Adrenal gland (tissue), 12 donors: ENCODE results near the gene ZNF319. TPM values are rescaled to one million over a fixed set of nuclear protein-coding genes. Genes with fewer than 3 reads are reported as not detected.
"Not testable (repeated sequence)": the region's sequence is repeated elsewhere in the genome, so short reads cannot be mapped to it uniquely, and the experiment has no call there.

Experiments
- DNase-seq, 7 donors: peaks; one replicate each; pipeline ENCODE4 v3.0.0-alpha.2; 2019 to 2020
- H3K27ac ChIP-seq, 5 donors: fragments of 200-600 bp; sonication (generic) in 4 of 5; 1 replicate in 3 of 5; 2 replicates in 2 of 5; pipeline versions ENCODE4 v1.5.1 to v1.8.0; 2016 to 2020; ENCODE audit warnings: mild to moderate bottlenecking in 1 of 5
- H3K27me3 ChIP-seq: fragments of 200-600 bp; 2 replicates; pipeline ENCODE4 v1.8.0; 2021
- H3K36me3 ChIP-seq, 2 donors: fragments of 200-600 bp; replicated peaks in 1 of 2; 1 replicate in 1 of 2; 2 replicates in 1 of 2; pipeline versions ENCODE4 v1.5.1 to v1.8.0; 2018 to 2022
- H3K4me1 ChIP-seq, 2 donors: fragments of 200-600 bp; replicated peaks in 1 of 2; 1 replicate in 1 of 2; 2 replicates in 1 of 2; pipeline versions ENCODE4 v1.5.1 to v1.8.0; 2018 to 2021
- H3K4me3 ChIP-seq, 4 donors: fragments of 200-600 bp; sonication (generic) in 3 of 4; one replicate each; pipeline ENCODE4 v1.5.1; 2016 to 2018
- H3K9me3 ChIP-seq, 3 donors: fragments of 200-600 bp; sonication (generic) in 1 of 3; replicated peaks in 1 of 3; 1 replicate in 2 of 3; 2 replicates in 1 of 3; pipeline versions ENCODE4 v1.5.1 to v1.8.0; 2016 to 2021
- POLR2A ChIP-seq, 2 donors: fragments of 450-650 bp; IDR thresholded peaks; one replicate each; pipeline ENCODE4 v1.6.1; 2017; ENCODE audit warnings: antibody characterized with exemption in 2 of 2, mild to moderate bottlenecking in 2 of 2, moderate library complexity in 1 of 2
- WGBS, 4 donors: extraction: QIAGEN DNeasy Blood & Tissue Kit in 2 of 4; methylation state at CpG; one replicate each; pipeline versions ENCODE4 v1.1.5 to v1.1.7; 2013 to 2017; 5-methylcytosine and 5-hydroxymethylcytosine counted together
- intact Hi-C, 2 donors: fragments of 100-400 bp; cut with DNase I; formaldehyde crosslinking; loops; one replicate each; pipeline versions ENCODE4 v1.14.1 to v1.15.0; 2022 to 2023
- polyA plus RNA-seq, 3 donors: library from polyadenylated mRNA; stranded (reverse); fragments of 200-250 nt in 2 of 3; fragments of 350-450 nt in 1 of 3; fragmentation: Illumina TruSeq in 1 of 3; extraction: RNeasy Lipid Tissue Mini Kit (QIAGEN cat#74804) in 1 of 3; gene quantifications; one replicate each; pipeline ENCODE4 v1.2.3, GENCODE V29; 2013 to 2014
- total RNA-seq, 9 donors: library from RNA; depleted of rRNA in 4 of 9; stranded (reverse); fragments of >200 nt in 4 of 9; fragments of 120-200 nt in 1 of 9; fragmentation: NEBNext Ultra II Directional in 1 of 9; extraction: Animal tissue kit (Norgen Biotek cat#: 25700) in 1 of 9; gene quantifications; one replicate each; pipeline versions ENCODE4 v1.1.0 to v1.2.4, GENCODE V29; 2013 to 2023
- TF ChIP-seq, protein P1 (sequence below), 6 experiments: fragments of 450-650 bp in 4 of 6; fragments of 200-600 bp in 2 of 6; sonication (generic) in 1 of 6; IDR thresholded peaks; 1 replicate in 5 of 6; 2 replicates in 1 of 6; pipeline versions ENCODE4 v1.5.1 to v1.8.0; 2016 to 2021; ENCODE audit warnings: antibody characterized with exemption in 6 of 6, mild to moderate bottlenecking in 2 of 6, moderate library complexity in 1 of 6
- donor health status: healthy with polysubstance abuse.
- donor health status: Bipolar disorder and iron deficiency.
- donor health status: DM: yes; HTN: yes; CAD: no.
- donor health status: DM: no; HTN: no; CAD: no.
- donor health status: DM: no; HTN: no; CAD: no.
- donor health status: DM: yes; HTN: yes; CAD: no.

Gene ZNF319
- total and polyA plus RNA-seq, 12 donors, result 2.3 to 17.9 (median 8.9) TPM

DNA sequence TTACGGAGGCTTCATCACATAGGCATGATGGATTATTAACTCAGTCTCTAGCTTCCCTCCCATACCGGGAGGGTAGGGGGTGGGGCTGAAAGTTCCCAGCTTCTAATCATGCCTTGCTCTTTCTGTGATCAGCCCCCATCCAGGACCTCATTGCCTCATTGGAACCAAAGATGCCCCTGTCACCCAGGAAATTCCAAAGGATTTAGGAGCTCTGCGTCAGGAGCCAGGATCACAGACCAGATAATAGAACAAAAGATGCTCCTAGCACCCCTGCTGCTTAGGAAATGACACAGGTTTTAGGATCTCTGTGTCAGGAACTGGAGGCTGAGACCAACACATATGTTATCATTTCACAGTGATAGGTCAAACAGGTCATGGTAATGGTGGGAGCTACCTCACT is 10.4 kb upstream of the ZNF319 start:
- no peak overlapping the region for H3K27ac ChIP-seq
- H3K9me3 ChIP-seq, result no peaks in the 10 kb centered on the region
- no peak overlapping the region for H3K4me3 ChIP-seq
- DNase-seq, result no peak
- H3K4me1 ChIP-seq, result peaks cover 4 to 5% of the 10 kb centered on the region in 2 donors
- intact Hi-C loops, result no loop called here
- 85 to 88% (median 86%) methylated on average over 3 of the region's 3 CpGs for WGBS, 4 donors
- no peaks in the 10 kb centered on the region for H3K27me3 ChIP-seq
- H3K36me3 ChIP-seq, result peaks cover 0 to 36% of the 10 kb centered on the region in 2 donors
- TF ChIP-seq, protein P1, sequence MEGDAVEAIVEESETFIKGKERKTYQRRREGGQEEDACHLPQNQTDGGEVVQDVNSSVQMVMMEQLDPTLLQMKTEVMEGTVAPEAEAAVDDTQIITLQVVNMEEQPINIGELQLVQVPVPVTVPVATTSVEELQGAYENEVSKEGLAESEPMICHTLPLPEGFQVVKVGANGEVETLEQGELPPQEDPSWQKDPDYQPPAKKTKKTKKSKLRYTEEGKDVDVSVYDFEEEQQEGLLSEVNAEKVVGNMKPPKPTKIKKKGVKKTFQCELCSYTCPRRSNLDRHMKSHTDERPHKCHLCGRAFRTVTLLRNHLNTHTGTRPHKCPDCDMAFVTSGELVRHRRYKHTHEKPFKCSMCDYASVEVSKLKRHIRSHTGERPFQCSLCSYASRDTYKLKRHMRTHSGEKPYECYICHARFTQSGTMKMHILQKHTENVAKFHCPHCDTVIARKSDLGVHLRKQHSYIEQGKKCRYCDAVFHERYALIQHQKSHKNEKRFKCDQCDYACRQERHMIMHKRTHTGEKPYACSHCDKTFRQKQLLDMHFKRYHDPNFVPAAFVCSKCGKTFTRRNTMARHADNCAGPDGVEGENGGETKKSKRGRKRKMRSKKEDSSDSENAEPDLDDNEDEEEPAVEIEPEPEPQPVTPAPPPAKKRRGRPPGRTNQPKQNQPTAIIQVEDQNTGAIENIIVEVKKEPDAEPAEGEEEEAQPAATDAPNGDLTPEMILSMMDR (IDR thresholded peaks at IDR 0.05), result no peak
- no peak for TF ChIP-seq POLR2A (IDR thresholded peaks at IDR 0.05)

DNA sequence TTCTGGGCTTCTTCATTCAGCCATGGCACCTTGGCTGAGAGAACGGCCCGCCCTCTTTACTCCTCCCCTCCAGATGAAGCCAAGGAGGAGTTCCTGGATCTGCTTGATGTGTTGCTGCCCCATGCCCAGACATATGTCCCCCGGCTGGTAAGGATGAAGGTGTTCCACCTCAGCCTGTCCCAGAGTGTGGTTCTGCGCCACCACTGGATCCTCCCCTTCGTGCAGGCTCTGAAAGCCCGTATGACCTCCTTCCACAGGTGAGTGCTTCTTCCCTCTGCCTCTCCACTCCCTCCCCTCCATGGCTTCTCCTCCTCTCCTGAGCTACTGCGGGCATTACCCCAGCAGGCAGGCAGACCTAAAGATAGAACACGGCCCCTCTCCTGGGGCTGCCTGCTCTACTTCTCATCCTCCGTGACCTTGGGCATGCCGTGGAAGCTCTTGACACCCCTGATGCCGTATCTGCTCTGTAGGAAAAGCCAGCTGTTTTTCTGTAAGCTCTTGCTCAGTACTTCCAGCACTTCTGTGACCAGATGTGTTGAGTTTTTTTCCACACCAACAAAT is 9.5 kb upstream of the ZNF319 start:
- no peaks in the 10 kb centered on the region for H3K9me3 ChIP-seq
- 70 to 76% (median 73%) methylated on average over 11 of the region's 11 CpGs for WGBS, 4 donors
- no peak overlapping the region for H3K4me3 ChIP-seq
- no peak for TF ChIP-seq POLR2A (IDR thresholded peaks at IDR 0.05)
- TF ChIP-seq, protein P1 (IDR thresholded peaks at IDR 0.05), result no peak
- H3K27ac ChIP-seq, result no peak overlapping the region
- peaks cover 5 to 11% of the 10 kb centered on the region in 2 donors for H3K4me1 ChIP-seq
- H3K27me3 ChIP-seq, result no peaks in the 10 kb centered on the region
- H3K36me3 ChIP-seq, result peaks cover 0 to 36% of the 10 kb centered on the region in 2 donors
- intact Hi-C loops, result no loop called here
- DNase-seq, result peak in 1 of 7 donors; percentile 38

DNA sequence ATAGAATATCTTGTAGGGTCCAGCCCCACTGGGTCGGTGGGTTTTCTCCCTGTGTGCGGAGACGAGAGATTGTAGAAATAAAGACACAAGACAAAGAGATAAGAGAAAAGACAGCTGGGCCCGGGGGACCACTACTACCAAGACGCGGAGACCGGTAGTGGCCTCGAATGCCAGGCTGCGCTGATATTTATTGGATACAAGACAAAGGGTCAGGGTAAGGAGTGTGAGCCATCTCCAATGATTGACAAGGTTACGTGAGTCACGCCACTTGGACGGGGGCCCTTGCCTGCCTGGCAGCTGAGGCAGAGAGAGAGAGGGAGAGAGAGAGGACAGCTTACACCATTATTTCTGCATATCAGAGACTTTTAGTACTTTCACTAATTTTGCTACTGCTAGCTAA is 4.3 kb upstream of the ZNF319 start:
- intact Hi-C loops, H3K27me3 ChIP-seq, H3K9me3 ChIP-seq, H3K36me3 ChIP-seq, H3K4me3 ChIP-seq: not testable (repeated sequence)
- H3K27ac ChIP-seq, result peak overlapping the region in 4 of 5 donors; percentile 71 to 83 (median 78)
- 38 to 55% (median 42%) methylated on average over 12 of the region's 12 CpGs for WGBS, 4 donors
- peaks cover 11 to 25% of the 10 kb centered on the region in 2 donors for H3K4me1 ChIP-seq
- DNase-seq, result peak; percentile 80 to 93 (median 89)

DNA sequence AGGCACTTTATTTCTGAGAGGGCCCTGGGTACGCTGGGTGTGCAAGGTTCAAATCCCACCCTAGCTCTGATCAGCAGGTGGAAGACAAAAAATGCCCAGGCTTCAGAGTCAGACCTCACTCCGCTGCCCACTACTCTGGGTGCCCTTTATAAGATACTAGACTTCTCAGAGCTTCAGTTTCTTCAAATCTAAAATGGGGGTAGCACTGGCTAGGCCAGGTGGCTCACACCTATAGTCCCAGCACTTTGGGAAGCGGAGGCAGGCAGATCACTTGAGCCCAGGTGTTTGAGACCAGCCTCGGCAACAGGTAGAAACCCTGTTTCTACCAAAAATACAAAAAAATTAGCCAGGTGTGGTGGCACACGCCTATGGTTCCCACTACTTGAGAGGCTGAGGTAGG is 2.5 kb upstream of the ZNF319 start:
- intact Hi-C loops, result no loop called here
- no peak for TF ChIP-seq POLR2A (IDR thresholded peaks at IDR 0.05)
- TF ChIP-seq, protein P1 (IDR thresholded peaks at IDR 0.05), result no peak
- no peak overlapping the region for H3K27ac ChIP-seq
- WGBS, 4 donors, result 89 to 97% (median 94%) methylated on average over 5 of the region's 5 CpGs
- no peak for DNase-seq
- H3K4me3 ChIP-seq, result no peak overlapping the region
- no peaks in the 10 kb centered on the region for H3K9me3 ChIP-seq
- H3K36me3 ChIP-seq, result peaks cover 0 to 10% of the 10 kb centered on the region in 2 donors
- no peaks in the 10 kb centered on the region for H3K27me3 ChIP-seq
- peaks cover 19 to 37% of the 10 kb centered on the region in 2 donors for H3K4me1 ChIP-seq

DNA sequence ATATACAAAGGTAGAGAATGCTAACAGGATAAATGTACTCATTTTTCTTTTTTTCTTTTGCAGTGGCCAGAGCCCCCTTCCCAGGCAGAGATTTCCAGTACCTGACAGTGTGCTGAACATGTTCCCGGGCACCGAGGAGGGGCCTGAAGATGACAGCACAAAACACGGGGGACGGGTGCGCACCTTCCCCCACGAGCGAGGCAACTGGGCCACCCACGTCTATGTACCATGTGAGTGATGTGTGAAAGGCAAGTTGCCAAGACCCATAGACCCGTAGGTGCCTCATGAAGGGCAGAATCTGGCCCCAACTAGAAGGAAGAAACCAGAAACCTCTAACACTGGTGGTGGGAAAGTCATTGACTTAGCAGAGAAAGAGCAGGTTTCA is 1.9 kb upstream of the ZNF319 start:
- 84 to 92% (median 84%) methylated on average over 9 of the region's 9 CpGs for WGBS, 4 donors
- TF ChIP-seq, protein P1 (IDR thresholded peaks at IDR 0.05), result no peak
- no peak for TF ChIP-seq POLR2A (IDR thresholded peaks at IDR 0.05)
- Histone ChIP-seq H3K36me3 (peaks cover 0 to 15% of the 10 kb centered on the region in 2 donors), H3K4me1 (peaks cover 19 to 37% of the 10 kb centered on the region in 2 donors), H3K27me3 (no peaks in the 10 kb centered on the region), H3K4me3 (no peak overlapping the region), H3K9me3 (no peaks in the 10 kb centered on the region), H3K27ac (no peak overlapping the region)
- no peak for DNase-seq
- intact Hi-C loops, result no loop called here
